ENCODE results near the gene CERS6. TPM values are rescaled to one million over a fixed set of nuclear protein-coding genes. Genes with fewer than 3 reads are reported as not detected.

The CERS6 gene
- total and polyA plus RNA-seq, 10 of the 15 experiments (the other 5 are each of a cell fraction or from before 2014, with no cell fraction given): 1.3 to 20.4 (median 14.1) TPM

DNA sequence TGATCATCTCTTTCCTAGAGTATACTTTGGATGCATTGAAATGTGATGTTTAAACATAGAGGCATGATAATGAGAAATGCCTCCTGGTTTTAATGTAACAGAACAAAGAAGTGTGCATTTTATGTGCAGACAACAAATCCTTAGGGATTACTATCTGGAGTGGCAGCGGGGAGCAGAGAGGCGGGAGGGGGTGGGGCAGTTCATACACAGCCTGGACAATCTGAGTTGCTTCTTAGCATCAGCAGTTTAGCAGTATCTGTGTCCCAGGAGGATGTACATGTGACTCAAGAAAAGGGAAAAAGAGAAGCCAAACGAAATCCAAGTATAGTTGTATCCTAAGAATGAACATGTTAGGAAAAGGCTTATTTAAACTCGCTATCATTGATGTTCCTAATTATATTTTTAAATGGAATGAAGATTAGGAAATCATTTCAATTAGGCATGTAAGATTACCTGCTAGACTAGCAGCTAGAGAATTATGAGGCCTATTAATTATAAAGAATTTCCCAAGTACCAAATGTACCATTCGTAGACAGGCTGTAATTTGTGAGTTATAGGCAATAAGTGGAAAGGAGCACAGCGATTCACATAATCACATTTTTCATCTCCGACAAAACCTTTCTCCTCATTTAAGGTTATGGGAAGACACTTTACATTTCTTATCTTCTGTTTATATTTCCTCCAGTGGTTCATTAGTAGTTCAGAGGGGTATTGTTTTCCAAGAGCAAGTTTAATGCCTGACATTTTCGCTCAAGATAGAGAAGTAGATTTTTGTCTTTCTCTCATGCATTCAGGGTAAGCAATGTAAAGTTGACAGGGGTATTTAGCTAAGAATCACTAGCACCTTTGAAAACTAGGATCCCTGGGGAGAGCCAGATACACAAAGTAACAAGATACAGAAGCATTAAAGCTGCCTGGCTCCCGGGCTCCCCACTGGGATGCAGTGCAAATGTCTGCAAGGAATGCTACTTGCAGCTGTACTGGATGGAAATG is 205.1 kb downstream of the CERS6 start:
- in situ Hi-C loops (cut with MboI) (no loop called here), intact Hi-C loops (cut with micrococcal nuclease; ENCODE audit: unreplicated experiment) (no loop called here)
- Histone ChIP-seq H3K9ac (ENCODE audit: control insufficient read depth, insufficient read depth, low read length) (no peak overlapping the region), H3K4me3 (no peak overlapping the region), H3K4me2 (ENCODE audit: control insufficient read depth, insufficient read depth) (no peak overlapping the region), H3K79me2 (ENCODE audit: control insufficient read depth, insufficient read depth, low read length) (0 out of 2 replicates have a peak, but pooled peaks cover 2% of the 10 kb centered on the region), H3K27ac (ENCODE audit: control insufficient read depth, insufficient read depth) (no peak overlapping the region), H2AFZ (ENCODE audit: control insufficient read depth, low read depth, low read length) (no peak overlapping the region), H3K9me3 (replicated peaks; ENCODE audit: control insufficient read depth, insufficient read depth, low read length) (no peaks in the 10 kb centered on the region), H3K36me3 (ENCODE audit: control insufficient read depth in 2 of 2, insufficient read depth in 2 of 2, low read length in 1 of 2) (0 out of 4 replicates have a peak, but pooled peaks cover 0 to 3% of the 10 kb centered on the region in 2 experiments), H3K4me1 (ENCODE audit: control insufficient read depth, insufficient read depth, low read length) (no peaks in the 10 kb centered on the region), H3K27me3 (replicated peaks in 1 of 2; ENCODE audit: control insufficient read depth in 2 of 2, insufficient read depth in 2 of 2, low read length in 1 of 2) (no peaks in the 10 kb centered on the region), H4K20me1 (ENCODE audit: control insufficient read depth, insufficient read depth) (no peaks in the 10 kb centered on the region)
- ChIA-PET SMC1A (ENCODE audit: uncharacterized antibody, unreplicated experiment) (no interaction called here), POLR2A (no interaction called here), CTCF (no interaction called here), RAD21 (ENCODE audit: unreplicated experiment) (no interaction called here)
- FAIRE-seq (no peak), DNase-seq (ENCODE audit: low read depth, low spot score) (no peak), ATAC-seq (no peak)
- BruUV-seq (replicated peaks): no TSS peak
- 81% methylated on average over 9 of the region's 9 CpGs for WGBS (ENCODE audit: insufficient coverage, insufficient replicate concordance, low lambda C conversion rate, missing lambda C conversion rate)
- TF ChIP-seq, protein P1, sequence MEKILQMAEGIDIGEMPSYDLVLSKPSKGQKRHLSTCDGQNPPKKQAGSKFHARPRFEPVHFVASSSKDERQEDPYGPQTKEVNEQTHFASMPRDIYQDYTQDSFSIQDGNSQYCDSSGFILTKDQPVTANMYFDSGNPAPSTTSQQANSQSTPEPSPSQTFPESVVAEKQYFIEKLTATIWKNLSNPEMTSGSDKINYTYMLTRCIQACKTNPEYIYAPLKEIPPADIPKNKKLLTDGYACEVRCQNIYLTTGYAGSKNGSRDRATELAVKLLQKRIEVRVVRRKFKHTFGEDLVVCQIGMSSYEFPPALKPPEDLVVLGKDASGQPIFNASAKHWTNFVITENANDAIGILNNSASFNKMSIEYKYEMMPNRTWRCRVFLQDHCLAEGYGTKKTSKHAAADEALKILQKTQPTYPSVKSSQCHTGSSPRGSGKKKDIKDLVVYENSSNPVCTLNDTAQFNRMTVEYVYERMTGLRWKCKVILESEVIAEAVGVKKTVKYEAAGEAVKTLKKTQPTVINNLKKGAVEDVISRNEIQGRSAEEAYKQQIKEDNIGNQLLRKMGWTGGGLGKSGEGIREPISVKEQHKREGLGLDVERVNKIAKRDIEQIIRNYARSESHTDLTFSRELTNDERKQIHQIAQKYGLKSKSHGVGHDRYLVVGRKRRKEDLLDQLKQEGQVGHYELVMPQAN (conservative IDR thresholded peaks at IDR 0.05): no peak
- TF ChIP-seq TARDBP (IDR thresholded peaks at IDR 0.05; ENCODE audit: borderline replicate concordance): no peak
- no peak for TF ChIP-seq HDAC2 (IDR thresholded peaks at IDR 0.05)
- TF ChIP-seq SUZ12 (IDR thresholded peaks at IDR 0.05; ENCODE audit: unreplicated experiment): no peak
- TF ChIP-seq IKZF2 (IDR thresholded peaks at IDR 0.05): no peak
- no peak for TF ChIP-seq POLR2AphosphoS5 (IDR thresholded peaks at IDR 0.05; ENCODE audit: low read length)
- TF ChIP-seq, protein P2, sequence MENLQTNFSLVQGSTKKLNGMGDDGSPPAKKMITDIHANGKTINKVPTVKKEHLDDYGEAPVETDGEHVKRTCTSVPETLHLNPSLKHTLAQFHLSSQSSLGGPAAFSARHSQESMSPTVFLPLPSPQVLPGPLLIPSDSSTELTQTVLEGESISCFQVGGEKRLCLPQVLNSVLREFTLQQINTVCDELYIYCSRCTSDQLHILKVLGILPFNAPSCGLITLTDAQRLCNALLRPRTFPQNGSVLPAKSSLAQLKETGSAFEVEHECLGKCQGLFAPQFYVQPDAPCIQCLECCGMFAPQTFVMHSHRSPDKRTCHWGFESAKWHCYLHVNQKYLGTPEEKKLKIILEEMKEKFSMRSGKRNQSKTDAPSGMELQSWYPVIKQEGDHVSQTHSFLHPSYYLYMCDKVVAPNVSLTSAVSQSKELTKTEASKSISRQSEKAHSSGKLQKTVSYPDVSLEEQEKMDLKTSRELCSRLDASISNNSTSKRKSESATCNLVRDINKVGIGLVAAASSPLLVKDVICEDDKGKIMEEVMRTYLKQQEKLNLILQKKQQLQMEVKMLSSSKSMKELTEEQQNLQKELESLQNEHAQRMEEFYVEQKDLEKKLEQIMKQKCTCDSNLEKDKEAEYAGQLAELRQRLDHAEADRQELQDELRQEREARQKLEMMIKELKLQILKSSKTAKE (IDR thresholded peaks at IDR 0.05; ENCODE audit: low read depth, poor library complexity, severe bottlenecking): no peak
- TF ChIP-seq GATAD2B (conservative IDR thresholded peaks at IDR 0.05; ENCODE audit: low read depth): no peak
- TF ChIP-seq RFX5 (IDR thresholded peaks at IDR 0.05; ENCODE audit: low read depth, low read length): no peak
- TF ChIP-seq SIX5 (IDR thresholded peaks at IDR 0.05; ENCODE audit: low read depth, low read length, severe bottlenecking): no peak
- TF ChIP-seq, protein P3, sequence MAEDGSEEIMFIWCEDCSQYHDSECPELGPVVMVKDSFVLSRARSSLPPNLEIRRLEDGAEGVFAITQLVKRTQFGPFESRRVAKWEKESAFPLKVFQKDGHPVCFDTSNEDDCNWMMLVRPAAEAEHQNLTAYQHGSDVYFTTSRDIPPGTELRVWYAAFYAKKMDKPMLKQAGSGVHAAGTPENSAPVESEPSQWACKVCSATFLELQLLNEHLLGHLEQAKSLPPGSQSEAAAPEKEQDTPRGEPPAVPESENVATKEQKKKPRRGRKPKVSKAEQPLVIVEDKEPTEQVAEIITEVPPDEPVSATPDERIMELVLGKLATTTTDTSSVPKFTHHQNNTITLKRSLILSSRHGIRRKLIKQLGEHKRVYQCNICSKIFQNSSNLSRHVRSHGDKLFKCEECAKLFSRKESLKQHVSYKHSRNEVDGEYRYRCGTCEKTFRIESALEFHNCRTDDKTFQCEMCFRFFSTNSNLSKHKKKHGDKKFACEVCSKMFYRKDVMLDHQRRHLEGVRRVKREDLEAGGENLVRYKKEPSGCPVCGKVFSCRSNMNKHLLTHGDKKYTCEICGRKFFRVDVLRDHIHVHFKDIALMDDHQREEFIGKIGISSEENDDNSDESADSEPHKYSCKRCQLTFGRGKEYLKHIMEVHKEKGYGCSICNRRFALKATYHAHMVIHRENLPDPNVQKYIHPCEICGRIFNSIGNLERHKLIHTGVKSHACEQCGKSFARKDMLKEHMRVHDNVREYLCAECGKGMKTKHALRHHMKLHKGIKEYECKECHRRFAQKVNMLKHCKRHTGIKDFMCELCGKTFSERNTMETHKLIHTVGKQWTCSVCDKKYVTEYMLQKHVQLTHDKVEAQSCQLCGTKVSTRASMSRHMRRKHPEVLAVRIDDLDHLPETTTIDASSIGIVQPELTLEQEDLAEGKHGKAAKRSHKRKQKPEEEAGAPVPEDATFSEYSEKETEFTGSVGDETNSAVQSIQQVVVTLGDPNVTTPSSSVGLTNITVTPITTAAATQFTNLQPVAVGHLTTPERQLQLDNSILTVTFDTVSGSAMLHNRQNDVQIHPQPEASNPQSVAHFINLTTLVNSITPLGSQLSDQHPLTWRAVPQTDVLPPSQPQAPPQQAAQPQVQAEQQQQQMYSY (CRISPR knock-in tag; IDR thresholded peaks at IDR 0.05): no peak

Data from GM12878 (cell line).